HCT116 (cell line): ENCODE results near the gene WDR20.
"Not testable (repeated sequence)": the region's sequence is repeated elsewhere in the genome, so short reads cannot be mapped to it uniquely, and the experiment has no call there.

Experiments used
- POLR2AphosphoS5 ChIP-seq: IDR thresholded peaks from 2 replicates; pipeline ENCODE4 v1.6.1; 2011; ENCODE audit warnings: mild to moderate bottlenecking, low read depth, low read length, moderate library complexity
- RAD21 ChIP-seq: IDR thresholded peaks from 2 replicates; pipeline ENCODE4 v1.6.1; 2012; ENCODE audit warnings: low read depth, mild to moderate bottlenecking
- SP1 ChIP-seq: IDR thresholded peaks from 2 replicates; pipeline ENCODE4 v1.6.1; 2012; ENCODE audit warnings: low read depth
- YY1 ChIP-seq: IDR thresholded peaks from 2 replicates; pipeline ENCODE4 v1.6.1; 2011; ENCODE audit warnings: low read length, low read depth, moderate library complexity, mild to moderate bottlenecking; ENCODE audit not compliant: insufficient replicate concordance; ENCODE audit errors: extremely low read depth
- ZNF274 ChIP-seq: fragments of 200-500 bp; sonication (Bioruptor generic); IDR thresholded peaks from 2 replicates; pipeline ENCODE4 v1.6.1; 2014; ENCODE audit warnings: mild to moderate bottlenecking, low read depth, low read length, inconsistent platforms
- TF ChIP-seq, protein P1 (sequence below), 3 experiments: fragments of 200-600 bp in 1 of 3; sonication (generic) in 1 of 3; IDR thresholded peaks in 2 of 3; conservative IDR thresholded peaks in 1 of 3; 2 replicates each; pipeline ENCODE4 v1.5.1; 2012 to 2017; ENCODE audit warnings: low read depth in 2 of 3, low read length in 2 of 3, antibody characterized with exemption in 1 of 3, borderline replicate concordance in 1 of 3, control low read depth in 1 of 3, mild to moderate bottlenecking in 1 of 3, mixed read lengths in 1 of 3, mixed run types in 1 of 3, moderate library complexity in 1 of 3; ENCODE audit not compliant: insufficient read depth in 1 of 3
- TF ChIP-seq, protein P2 (sequence below): IDR thresholded peaks from 2 replicates; pipeline ENCODE4 v1.6.1; 2011; ENCODE audit warnings: mild to moderate bottlenecking, low read length, moderate library complexity; ENCODE audit not compliant: insufficient replicate concordance; ENCODE audit errors: extremely low read depth

DNA sequence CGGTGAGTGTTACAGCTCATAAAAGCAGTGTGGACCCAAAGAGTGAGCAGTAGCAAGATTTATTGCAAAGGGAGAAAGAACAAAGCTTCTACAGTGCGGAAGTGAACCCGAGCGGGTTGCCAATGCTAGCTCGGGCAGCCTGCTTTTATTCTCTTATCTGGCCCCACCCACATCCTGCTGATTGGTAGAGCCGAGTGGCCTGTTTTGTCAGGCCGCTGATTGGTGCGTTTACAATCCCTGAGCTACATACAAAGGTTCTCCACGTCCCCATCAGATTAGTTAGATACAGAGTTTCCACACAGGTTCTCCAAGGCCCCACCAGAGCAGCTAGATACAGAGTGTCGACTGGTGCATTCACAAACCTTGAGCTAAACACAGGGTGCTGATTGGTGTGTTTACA lies 5.0 kb upstream of the WDR20 start:
- TF ChIP-seq, protein P1, sequence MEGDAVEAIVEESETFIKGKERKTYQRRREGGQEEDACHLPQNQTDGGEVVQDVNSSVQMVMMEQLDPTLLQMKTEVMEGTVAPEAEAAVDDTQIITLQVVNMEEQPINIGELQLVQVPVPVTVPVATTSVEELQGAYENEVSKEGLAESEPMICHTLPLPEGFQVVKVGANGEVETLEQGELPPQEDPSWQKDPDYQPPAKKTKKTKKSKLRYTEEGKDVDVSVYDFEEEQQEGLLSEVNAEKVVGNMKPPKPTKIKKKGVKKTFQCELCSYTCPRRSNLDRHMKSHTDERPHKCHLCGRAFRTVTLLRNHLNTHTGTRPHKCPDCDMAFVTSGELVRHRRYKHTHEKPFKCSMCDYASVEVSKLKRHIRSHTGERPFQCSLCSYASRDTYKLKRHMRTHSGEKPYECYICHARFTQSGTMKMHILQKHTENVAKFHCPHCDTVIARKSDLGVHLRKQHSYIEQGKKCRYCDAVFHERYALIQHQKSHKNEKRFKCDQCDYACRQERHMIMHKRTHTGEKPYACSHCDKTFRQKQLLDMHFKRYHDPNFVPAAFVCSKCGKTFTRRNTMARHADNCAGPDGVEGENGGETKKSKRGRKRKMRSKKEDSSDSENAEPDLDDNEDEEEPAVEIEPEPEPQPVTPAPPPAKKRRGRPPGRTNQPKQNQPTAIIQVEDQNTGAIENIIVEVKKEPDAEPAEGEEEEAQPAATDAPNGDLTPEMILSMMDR (IDR thresholded peaks at IDR 0.05 in 2 of 3, conservative IDR thresholded peaks at IDR 0.05 in 1 of 3; ENCODE audit: borderline replicate concordance in 1 of 3, insufficient read depth in 1 of 3, low read depth in 2 of 3, low read length in 2 of 3), result not testable (repeated sequence)
- TF ChIP-seq, protein P2, sequence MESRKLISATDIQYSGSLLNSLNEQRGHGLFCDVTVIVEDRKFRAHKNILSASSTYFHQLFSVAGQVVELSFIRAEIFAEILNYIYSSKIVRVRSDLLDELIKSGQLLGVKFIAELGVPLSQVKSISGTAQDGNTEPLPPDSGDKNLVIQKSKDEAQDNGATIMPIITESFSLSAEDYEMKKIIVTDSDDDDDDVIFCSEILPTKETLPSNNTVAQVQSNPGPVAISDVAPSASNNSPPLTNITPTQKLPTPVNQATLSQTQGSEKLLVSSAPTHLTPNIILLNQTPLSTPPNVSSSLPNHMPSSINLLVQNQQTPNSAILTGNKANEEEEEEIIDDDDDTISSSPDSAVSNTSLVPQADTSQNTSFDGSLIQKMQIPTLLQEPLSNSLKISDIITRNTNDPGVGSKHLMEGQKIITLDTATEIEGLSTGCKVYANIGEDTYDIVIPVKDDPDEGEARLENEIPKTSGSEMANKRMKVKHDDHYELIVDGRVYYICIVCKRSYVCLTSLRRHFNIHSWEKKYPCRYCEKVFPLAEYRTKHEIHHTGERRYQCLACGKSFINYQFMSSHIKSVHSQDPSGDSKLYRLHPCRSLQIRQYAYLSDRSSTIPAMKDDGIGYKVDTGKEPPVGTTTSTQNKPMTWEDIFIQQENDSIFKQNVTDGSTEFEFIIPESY, result not testable (repeated sequence)
- not testable (repeated sequence) for TF ChIP-seq RAD21, POLR2AphosphoS5, YY1, SP1, ZNF274
